ENCODE results near the gene SMPD1. TPM values are rescaled to one million over a fixed set of nuclear protein-coding genes. Genes with fewer than 3 reads are reported as not detected.

The SMPD1 gene
- total RNA-seq, 1 experiment from 2014 or later: 4.5 TPM

DNA sequence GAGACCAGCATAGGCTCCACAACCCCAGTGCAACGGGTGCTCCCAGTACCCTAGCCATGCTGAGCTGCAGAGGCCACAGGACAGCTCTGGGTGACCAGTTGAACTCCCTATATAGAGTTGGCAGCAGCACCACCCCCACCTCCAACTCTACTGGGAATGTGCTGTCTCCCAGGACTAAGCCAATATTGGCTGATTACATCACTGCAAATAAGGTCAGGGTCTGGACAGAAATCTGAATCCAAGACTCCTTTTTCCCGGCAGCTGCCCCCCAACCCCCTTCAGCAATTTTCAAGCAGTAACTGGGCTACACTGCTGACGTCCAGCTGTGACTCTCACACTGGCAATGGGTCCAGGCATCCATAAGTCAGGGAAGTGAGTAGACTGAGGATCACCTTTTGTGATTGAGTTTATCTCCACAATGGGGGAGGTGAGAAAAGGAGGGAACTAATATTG is 50.7 kb downstream of the SMPD1 start, which contains the start of gene HPX:
Gene HPX (minus strand): TSS at position 82 of the 453 bp plus-strand sequence. CDS start 24 bp downstream, at position 58.
- Mint-ChIP-seq H3K27ac (peak within 1 kb of the TSS in 1 of 3 experiments; percentile 27; a peak in 1 of 7 replicates), H3K36me3 (ENCODE audit: insufficient read depth in 1 of 3, low read depth in 3 of 3) (no peaks in the 10 kb centered on the region), H3K4me3 (no peak within 1 kb of the TSS), H3K4me1 (peaks cover 0 to 3% of the 10 kb centered on the region in 2 experiments; a peak in 1 of 4 replicates), H3K27me3 (ENCODE audit: low read depth) (no peaks in the 10 kb centered on the region), H3K9me3 (no peaks in the 10 kb centered on the region)
- H3K23ac ChIP-seq (ENCODE audit: insufficient read length, low read depth, low read length): no peak within 1 kb of the TSS
- no peak within 1 kb of the TSS for H3K4ac ChIP-seq (ENCODE audit: low read depth, low read length)
- H3K27me3 ChIP-seq (ENCODE audit: insufficient read depth, low read length): no peaks in the 10 kb centered on the region
- H4K91ac ChIP-seq (ENCODE audit: insufficient read length, low read depth, low read length): no peak within 1 kb of the TSS
- no peak for TF ChIP-seq CTCF (conservative IDR thresholded peaks at IDR 0.05)
- no peak within 1 kb of the TSS for H2BK12ac ChIP-seq (ENCODE audit: insufficient read length, low read depth, low read length)
- H3K23me2 ChIP-seq (ENCODE audit: insufficient read length, low read depth, low read length, poor library complexity, severe bottlenecking): no peaks in the 10 kb centered on the region
- H3K18ac ChIP-seq (ENCODE audit: insufficient read length, low read depth, low read length): no peak within 1 kb of the TSS
- H3K79me2 ChIP-seq (ENCODE audit: insufficient read depth, low read length): no peaks in the 10 kb centered on the region
- H2BK20ac ChIP-seq (ENCODE audit: low read depth, low read length, poor library complexity, severe bottlenecking): no peak within 1 kb of the TSS
- no peaks in the 10 kb centered on the region for H3K9me3 ChIP-seq (ENCODE audit: control insufficient read depth, low read depth, low read length)
- no peak within 1 kb of the TSS for H4K5ac ChIP-seq (ENCODE audit: insufficient read length, low read depth, low read length)
- no peaks in the 10 kb centered on the region for H4K20me1 ChIP-seq (ENCODE audit: control insufficient read depth, insufficient read depth, insufficient read length)
- H3K14ac ChIP-seq (ENCODE audit: insufficient read depth, low read length): no peak within 1 kb of the TSS
- no peak within 1 kb of the TSS for H3T11ph ChIP-seq (ENCODE audit: low read length)
- H2BK120ac ChIP-seq (ENCODE audit: low read depth, low read length, poor library complexity, severe bottlenecking): no peak within 1 kb of the TSS
- no peaks in the 10 kb centered on the region for H3K79me1 ChIP-seq (ENCODE audit: insufficient read depth, low read depth, low read length, poor library complexity, severe bottlenecking)
- no peak within 1 kb of the TSS for H2BK15ac ChIP-seq (ENCODE audit: low read depth, low read length)
- no CpG with 5 or more reads among the region's 3 CpGs for WGBS (ENCODE audit: extremely low coverage, insufficient read length, low lambda C conversion rate)
- no peak within 1 kb of the TSS for H3K9ac ChIP-seq (ENCODE audit: extremely low read depth, insufficient read length, low read length)
- H2AFZ ChIP-seq (ENCODE audit: low read length): no peak within 1 kb of the TSS
- no peak within 1 kb of the TSS for H3K56ac ChIP-seq (ENCODE audit: insufficient read length, low read depth, low read length)
- H3K4me2 ChIP-seq (ENCODE audit: insufficient read depth, insufficient read length, low read length): no peak within 1 kb of the TSS
- no peak within 1 kb of the TSS for H4K8ac ChIP-seq (replicated peaks; ENCODE audit: insufficient read length, low read depth, low read length)
- DNase-seq: no peak
- H3K27ac ChIP-seq (ENCODE audit: insufficient read length, low read depth, low read length): no peak within 1 kb of the TSS
- H2BK5ac ChIP-seq (ENCODE audit: insufficient read length, low read length): no peak within 1 kb of the TSS
- H2AK5ac ChIP-seq (ENCODE audit: insufficient read length, low read length): no peak within 1 kb of the TSS
- no peaks in the 10 kb centered on the region for H3K4me1 ChIP-seq (ENCODE audit: insufficient read depth, low read length)

Measured in H9 (cell line).